Breast epithelium (tissue), 3 donors: ENCODE results near the gene GORASP2.

Experiments used
- POLR2A ChIP-seq: fragments of 450-650 bp; IDR thresholded peaks from one replicate; pipeline ENCODE4 v1.6.1; 2016; ENCODE audit warnings: antibody characterized with exemption, mild to moderate bottlenecking, moderate library complexity
- TF ChIP-seq, protein P1 (sequence below), 3 donors: fragments of 450-650 bp; IDR thresholded peaks; one replicate each; pipeline ENCODE4 v1.5.1; 2016 to 2017; ENCODE audit warnings: antibody characterized with exemption in 3 of 3, mild to moderate bottlenecking in 3 of 3, moderate library complexity in 3 of 3

- no peak for TF ChIP-seq POLR2A
- TF ChIP-seq, protein P1, sequence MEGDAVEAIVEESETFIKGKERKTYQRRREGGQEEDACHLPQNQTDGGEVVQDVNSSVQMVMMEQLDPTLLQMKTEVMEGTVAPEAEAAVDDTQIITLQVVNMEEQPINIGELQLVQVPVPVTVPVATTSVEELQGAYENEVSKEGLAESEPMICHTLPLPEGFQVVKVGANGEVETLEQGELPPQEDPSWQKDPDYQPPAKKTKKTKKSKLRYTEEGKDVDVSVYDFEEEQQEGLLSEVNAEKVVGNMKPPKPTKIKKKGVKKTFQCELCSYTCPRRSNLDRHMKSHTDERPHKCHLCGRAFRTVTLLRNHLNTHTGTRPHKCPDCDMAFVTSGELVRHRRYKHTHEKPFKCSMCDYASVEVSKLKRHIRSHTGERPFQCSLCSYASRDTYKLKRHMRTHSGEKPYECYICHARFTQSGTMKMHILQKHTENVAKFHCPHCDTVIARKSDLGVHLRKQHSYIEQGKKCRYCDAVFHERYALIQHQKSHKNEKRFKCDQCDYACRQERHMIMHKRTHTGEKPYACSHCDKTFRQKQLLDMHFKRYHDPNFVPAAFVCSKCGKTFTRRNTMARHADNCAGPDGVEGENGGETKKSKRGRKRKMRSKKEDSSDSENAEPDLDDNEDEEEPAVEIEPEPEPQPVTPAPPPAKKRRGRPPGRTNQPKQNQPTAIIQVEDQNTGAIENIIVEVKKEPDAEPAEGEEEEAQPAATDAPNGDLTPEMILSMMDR (IDR thresholded peaks at IDR 0.05): no peak
These were observed 62.5 kb downstream of the GORASP2 start for GRCh38 chr2:170991398-170992182.
